ENCODE measurements around the gene PIGBOS1.
"Not testable (repeated sequence)": the region's sequence is repeated elsewhere in the genome, so short reads cannot be mapped to it uniquely, and the experiment has no call there.

The PIGBOS1 gene

DNA sequence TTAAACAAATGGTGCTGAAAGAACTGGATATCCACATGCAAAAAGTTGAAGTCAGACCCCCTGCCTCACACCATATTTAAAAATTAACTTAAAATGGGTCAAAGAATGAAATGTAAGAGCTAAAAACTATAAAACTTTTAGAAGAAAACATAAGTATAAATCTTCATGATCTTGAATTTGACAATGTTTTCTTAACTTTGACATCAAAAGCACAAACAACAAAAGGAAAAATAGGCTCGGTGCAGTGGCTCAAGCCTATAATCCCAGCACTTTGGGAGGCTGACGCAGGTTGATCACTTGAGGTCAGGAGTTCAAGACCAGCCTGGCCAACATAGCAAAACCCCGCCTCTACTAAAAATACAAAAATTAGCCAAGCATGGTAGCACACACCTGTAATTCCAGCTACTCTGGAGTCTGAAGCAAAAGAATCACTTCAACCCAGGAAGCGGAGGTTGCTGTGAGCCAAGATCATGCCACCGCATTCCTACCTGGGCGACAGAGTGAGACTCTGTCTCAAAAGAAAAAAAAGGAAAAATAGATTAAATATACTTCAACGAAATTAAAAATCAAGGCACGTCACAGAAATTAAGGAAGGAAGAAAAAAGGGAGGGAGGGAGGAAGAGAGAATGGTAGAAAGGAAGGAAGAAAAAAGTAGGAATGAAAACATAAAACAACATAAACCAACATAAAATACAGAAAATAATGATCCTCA lies 30.8 kb downstream of the PIGBOS1 start:
- H3K4me3 ChIP-seq (ENCODE audit: low read depth, low read length): no peak overlapping the region; the same call in 1 of the 2 replicates
- TF ChIP-seq, protein P1, sequence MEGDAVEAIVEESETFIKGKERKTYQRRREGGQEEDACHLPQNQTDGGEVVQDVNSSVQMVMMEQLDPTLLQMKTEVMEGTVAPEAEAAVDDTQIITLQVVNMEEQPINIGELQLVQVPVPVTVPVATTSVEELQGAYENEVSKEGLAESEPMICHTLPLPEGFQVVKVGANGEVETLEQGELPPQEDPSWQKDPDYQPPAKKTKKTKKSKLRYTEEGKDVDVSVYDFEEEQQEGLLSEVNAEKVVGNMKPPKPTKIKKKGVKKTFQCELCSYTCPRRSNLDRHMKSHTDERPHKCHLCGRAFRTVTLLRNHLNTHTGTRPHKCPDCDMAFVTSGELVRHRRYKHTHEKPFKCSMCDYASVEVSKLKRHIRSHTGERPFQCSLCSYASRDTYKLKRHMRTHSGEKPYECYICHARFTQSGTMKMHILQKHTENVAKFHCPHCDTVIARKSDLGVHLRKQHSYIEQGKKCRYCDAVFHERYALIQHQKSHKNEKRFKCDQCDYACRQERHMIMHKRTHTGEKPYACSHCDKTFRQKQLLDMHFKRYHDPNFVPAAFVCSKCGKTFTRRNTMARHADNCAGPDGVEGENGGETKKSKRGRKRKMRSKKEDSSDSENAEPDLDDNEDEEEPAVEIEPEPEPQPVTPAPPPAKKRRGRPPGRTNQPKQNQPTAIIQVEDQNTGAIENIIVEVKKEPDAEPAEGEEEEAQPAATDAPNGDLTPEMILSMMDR (IDR thresholded peaks at IDR 0.05; ENCODE audit: low read depth, low read length, missing control alignments): no peak
- no peak for DNase-seq (ENCODE audit: low read depth)

DNA sequence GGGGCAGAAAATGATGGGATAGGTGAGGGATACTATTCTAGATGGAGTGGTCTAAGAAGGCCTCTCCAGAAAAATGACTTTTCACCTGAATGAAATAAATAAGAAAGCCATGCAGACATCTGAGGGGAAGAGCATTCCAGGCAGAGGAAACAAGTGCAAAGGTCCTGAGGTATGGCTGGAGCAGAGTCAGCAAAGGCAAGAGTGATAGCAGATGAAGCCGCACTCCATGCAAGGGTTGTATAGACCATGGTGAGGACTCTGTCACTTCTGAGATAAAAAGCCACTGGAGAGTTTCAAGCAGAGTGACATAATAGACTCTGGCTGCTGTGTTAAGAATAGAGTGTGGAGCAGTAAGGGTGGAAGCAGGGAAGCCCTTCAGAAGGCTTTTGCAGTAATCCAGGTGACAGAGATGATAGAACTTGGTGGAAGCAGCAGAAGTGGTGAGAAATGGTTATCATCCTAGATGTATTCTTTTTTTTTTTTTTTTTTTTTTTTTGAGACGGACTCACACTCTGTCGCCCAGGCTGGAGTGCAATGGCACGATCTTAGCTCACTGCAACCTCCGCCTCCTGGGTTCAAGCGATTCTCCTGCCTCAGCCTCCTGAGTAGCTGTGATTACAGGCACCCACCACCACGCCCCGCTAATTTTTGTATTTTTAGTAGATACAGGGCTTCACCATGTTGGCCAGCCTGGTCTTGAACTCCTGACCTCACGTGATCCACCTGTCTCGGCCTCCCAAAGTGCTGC lies 32.3 kb downstream of the PIGBOS1 start:
- H3K4me3 ChIP-seq (ENCODE audit: low read depth, low read length); DNase-seq (ENCODE audit: low read depth): not testable (repeated sequence)

DNA sequence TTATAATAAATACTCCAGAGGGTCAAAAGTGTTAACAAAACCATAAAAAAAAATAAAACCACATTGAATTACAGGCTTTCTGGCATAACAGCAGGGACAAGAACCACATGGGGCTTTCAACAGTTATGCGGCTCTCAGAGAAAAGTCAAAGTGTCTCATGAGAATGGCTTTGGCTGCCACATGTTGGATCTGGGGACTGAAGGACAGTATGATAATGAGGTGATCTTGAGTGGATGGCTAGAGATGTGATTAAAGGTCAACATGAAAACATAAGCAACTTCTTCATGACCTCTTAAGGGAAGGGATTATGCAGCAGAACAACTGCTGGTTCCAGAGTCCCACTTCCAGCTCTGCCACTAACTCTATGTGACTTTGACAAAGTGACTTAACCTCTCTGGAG lies 34.5 kb downstream of the PIGBOS1 start:
- TF ChIP-seq, protein P1 (IDR thresholded peaks at IDR 0.05; ENCODE audit: low read depth, low read length, missing control alignments): no peak
- no peak for DNase-seq (ENCODE audit: low read depth)
- H3K4me3 ChIP-seq (ENCODE audit: low read depth, low read length): no peak overlapping the region

DNA sequence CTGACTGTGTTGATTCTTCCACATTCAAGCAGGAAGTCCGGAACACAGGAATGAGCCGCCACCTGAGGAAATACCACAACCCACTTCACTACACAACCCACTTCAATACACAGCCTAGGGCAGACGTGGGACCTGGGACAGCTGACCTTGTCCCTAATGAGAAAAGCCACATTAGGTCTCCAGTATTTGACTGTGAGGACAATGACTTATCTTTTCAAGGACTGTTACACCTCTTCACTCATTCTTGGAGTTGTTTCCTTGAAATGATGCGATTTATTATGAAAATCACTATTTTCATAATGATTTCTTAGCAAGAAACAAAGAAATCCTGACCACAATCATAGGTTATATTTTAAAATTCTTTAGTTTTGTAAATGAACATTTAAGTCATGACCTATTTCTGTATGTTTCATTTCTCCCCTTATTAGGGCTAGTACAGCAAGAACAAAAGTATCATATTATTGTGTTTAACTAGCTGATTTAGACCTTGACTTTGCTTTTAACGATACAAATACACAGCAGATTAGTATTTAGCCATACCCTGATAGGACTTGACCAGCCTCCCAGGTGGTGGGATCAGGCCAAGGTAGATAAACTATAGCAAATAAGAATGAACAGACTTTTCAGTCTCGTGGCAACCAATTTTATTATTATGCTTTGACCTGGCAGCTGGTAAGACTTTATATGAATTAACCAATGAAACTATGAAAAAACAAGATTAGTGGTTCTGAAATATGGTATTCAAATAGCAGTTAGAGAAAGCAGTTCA lies 35.4 kb downstream of the PIGBOS1 start:
- no peak for DNase-seq (ENCODE audit: low read depth)
- TF ChIP-seq, protein P1 (IDR thresholded peaks at IDR 0.05; ENCODE audit: low read depth, low read length, missing control alignments): no peak
- H3K4me3 ChIP-seq (ENCODE audit: low read depth, low read length): no peak overlapping the region

DNA sequence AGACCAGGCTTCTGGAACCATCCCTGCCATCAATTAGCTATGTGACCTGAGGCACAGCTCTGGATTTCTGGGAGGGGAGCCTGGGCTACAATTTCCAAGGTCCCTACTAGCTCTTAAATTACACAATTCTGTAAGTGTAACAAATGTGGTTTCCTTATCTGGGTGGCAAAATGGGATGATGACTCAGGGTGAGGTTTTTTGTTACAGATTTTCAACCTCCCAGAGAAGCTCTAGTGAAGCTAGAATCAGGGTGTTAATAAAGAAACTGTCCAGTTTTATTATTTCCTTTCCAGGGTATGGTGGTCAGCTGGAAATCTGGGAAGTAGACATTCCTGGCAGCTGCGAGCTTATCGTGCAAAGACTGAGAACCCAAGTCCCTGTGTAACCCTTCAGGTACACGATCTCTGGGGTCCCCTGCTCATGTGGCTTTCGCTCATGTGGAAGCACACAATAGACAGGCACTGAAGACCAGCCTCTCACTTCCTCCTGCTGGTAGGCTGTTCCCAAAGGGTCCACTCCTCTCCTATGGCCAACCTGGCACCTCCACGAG lies 36.6 kb downstream of the PIGBOS1 start:
- no peak for DNase-seq (ENCODE audit: low read depth)
- TF ChIP-seq, protein P1 (IDR thresholded peaks at IDR 0.05; ENCODE audit: low read depth, low read length, missing control alignments): no peak
- H3K4me3 ChIP-seq (ENCODE audit: low read depth, low read length): no peak overlapping the region

DNA sequence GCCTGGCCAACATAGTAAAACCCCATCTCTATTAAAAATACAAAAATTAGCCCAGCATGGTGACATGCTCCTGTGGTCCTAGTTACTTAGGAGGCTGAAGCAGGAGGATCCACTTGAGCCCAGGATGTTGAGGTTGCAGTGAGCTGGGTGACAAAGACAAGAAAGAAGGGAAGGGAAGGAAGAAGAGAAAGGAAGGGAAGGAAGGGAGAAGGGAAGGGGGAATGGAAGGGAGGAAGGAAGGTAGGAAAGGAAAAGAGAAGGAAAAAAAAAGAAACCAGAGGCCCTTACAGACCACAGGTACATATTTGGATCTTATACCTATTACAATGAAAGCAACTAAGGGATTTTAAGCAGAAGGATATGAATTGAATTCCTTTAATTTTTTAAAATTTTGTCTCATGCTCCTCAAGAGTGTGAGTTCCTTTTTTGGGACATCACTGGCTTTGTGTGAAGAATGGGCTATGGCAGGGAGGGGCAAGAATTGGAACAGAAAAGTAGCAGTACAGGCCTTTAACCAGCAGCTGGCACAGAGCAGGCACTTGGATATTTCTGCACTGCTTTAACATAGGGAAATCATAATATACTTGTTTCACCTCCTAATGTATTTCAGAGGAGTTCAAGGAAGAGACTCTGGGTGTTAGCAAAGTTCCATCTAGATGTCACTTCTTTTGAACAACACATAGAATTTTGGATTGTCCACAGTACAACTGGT lies 37.2 kb downstream of the PIGBOS1 start:
- no peak overlapping the region for H3K4me3 ChIP-seq (ENCODE audit: low read depth, low read length)
- DNase-seq (ENCODE audit: low read depth): no peak
- TF ChIP-seq, protein P1 (IDR thresholded peaks at IDR 0.05; ENCODE audit: low read depth, low read length, missing control alignments): no peak

DNA sequence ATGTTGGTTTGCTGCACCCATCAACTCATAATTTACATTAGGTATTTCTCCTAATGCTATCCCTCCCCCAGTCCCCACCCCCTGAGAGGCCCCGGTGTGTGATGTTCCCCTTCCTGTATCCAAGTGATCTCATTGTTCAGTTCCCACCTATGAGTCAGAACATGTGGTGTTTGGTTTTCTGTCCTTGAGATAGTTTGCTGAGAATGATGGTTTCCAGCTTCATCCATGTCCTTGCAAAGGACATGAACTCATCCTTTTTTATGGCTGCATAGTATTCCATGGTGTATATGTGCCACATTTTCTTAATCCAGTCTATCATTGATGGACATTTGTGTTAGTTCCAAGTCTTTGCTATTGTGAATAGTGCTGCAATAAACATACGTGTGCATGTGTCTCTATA lies 38.3 kb downstream of the PIGBOS1 start:
- H3K4me3 ChIP-seq (ENCODE audit: low read depth, low read length); DNase-seq (ENCODE audit: low read depth): not testable (repeated sequence)
